ENCODE results near the gene PDGFD. TPM values are rescaled to one million over a fixed set of nuclear protein-coding genes. Genes with fewer than 3 reads are reported as not detected.

The PDGFD gene
- total RNA-seq, 4 donors from 2014 or later, result 4.4 to 26.4 (median 13.1) TPM

- WGBS, 2 donors (ENCODE audit: low coverage in 1 of 2), result 60 to 71% methylated on average over 1 of the region's 1 CpG
- Histone ChIP-seq H3K4me3 (no peak overlapping the region), H3K36me3 (no peaks in the 10 kb centered on the region), H3K4me1 (no peaks in the 10 kb centered on the region), H3K9me3 (no peaks in the 10 kb centered on the region), H3K27ac (no peak overlapping the region), H3K27me3 (no peaks in the 10 kb centered on the region)
- TF ChIP-seq CTCF (IDR thresholded peaks at IDR 0.05), result no peak
- TF ChIP-seq POLR2AphosphoS5 (IDR thresholded peaks at IDR 0.05), result no peak
- no peak for TF ChIP-seq POLR2A (IDR thresholded peaks at IDR 0.05)
- no peak for TF ChIP-seq EP300 (IDR thresholded peaks at IDR 0.05)
- ATAC-seq, result no peak
Observed at GRCh38 chr11:104155375-104155774, 8.6 kb downstream of the PDGFD start.

- Histone ChIP-seq H3K9me3 (no peaks in the 10 kb centered on the region), H3K4me3 (no peak overlapping the region), H3K27me3 (no peaks in the 10 kb centered on the region), H3K36me3 (no peaks in the 10 kb centered on the region), H3K27ac (no peak overlapping the region), H3K4me1 (no peaks in the 10 kb centered on the region)
- 67 to 74% methylated on average over 6 to 7 of the region's 7 CpGs for WGBS, 2 donors (ENCODE audit: low coverage in 1 of 2)
- no peak for TF ChIP-seq EP300 (IDR thresholded peaks at IDR 0.05)
- TF ChIP-seq CTCF (IDR thresholded peaks at IDR 0.05), result no peak
- no peak for TF ChIP-seq POLR2AphosphoS5 (IDR thresholded peaks at IDR 0.05)
- no peak for TF ChIP-seq POLR2A (IDR thresholded peaks at IDR 0.05)
- no peak for ATAC-seq
Observed at GRCh38 chr11:104154296-104154695, 9.7 kb downstream of the PDGFD start.

- H3K27ac ChIP-seq, result no peak overlapping the region
- no peaks in the 10 kb centered on the region for H3K9me3 ChIP-seq
- TF ChIP-seq CTCF (IDR thresholded peaks at IDR 0.05) (no peak), POLR2A (IDR thresholded peaks at IDR 0.05) (no peak), POLR2AphosphoS5 (IDR thresholded peaks at IDR 0.05) (no peak), EP300 (IDR thresholded peaks at IDR 0.05) (no peak)
- H3K36me3 ChIP-seq, result no peaks in the 10 kb centered on the region
- ATAC-seq, result no peak
- no peak overlapping the region for H3K4me3 ChIP-seq
- no peaks in the 10 kb centered on the region for H3K27me3 ChIP-seq
- no peaks in the 10 kb centered on the region for H3K4me1 ChIP-seq
Observed at GRCh38 chr11:104152941-104153505, 10.9 kb downstream of the PDGFD start.

- ATAC-seq, result no peak
- TF ChIP-seq EP300 (IDR thresholded peaks at IDR 0.05) (no peak), POLR2AphosphoS5 (IDR thresholded peaks at IDR 0.05) (no peak), CTCF (IDR thresholded peaks at IDR 0.05) (peak; percentile 15 to 39 (median 32))
- Histone ChIP-seq H3K27ac (no peak overlapping the region), H3K27me3 (no peaks in the 10 kb centered on the region), H3K4me3 (no peak overlapping the region), H3K4me1 (no peaks in the 10 kb centered on the region), H3K9me3 (no peaks in the 10 kb centered on the region), H3K36me3 (no peaks in the 10 kb centered on the region)
- WGBS, 2 donors (ENCODE audit: low coverage in 1 of 2), result 82 to 90% methylated on average over 8 of the region's 8 CpGs
Observed at GRCh38 chr11:104151404-104152204, 12.3 kb downstream of the PDGFD start.

- H3K27ac ChIP-seq, result no peak overlapping the region
- no peaks in the 10 kb centered on the region for H3K36me3 ChIP-seq
- H3K4me1 ChIP-seq, result no peaks in the 10 kb centered on the region
- WGBS, 2 donors (ENCODE audit: low coverage in 1 of 2), result 82 to 83% methylated on average over 2 of the region's 2 CpGs
- H3K27me3 ChIP-seq, result no peaks in the 10 kb centered on the region
- ATAC-seq, result no peak
- H3K9me3 ChIP-seq, result no peaks in the 10 kb centered on the region
- H3K4me3 ChIP-seq, result no peak overlapping the region
- no peak for TF ChIP-seq EP300 (IDR thresholded peaks at IDR 0.05)
- TF ChIP-seq POLR2A (IDR thresholded peaks at IDR 0.05), result no peak
- TF ChIP-seq POLR2AphosphoS5 (IDR thresholded peaks at IDR 0.05), result no peak
- TF ChIP-seq CTCF (IDR thresholded peaks at IDR 0.05), result no peak
Observed at GRCh38 chr11:104148706-104149105, 15.2 kb downstream of the PDGFD start.
